Measurements from ENCODE around the gene VLDLR.
"Not testable (repeated sequence)": the region's sequence is repeated elsewhere in the genome, so short reads cannot be mapped to it uniquely, and the experiment has no call there.

VLDLR gene

DNA sequence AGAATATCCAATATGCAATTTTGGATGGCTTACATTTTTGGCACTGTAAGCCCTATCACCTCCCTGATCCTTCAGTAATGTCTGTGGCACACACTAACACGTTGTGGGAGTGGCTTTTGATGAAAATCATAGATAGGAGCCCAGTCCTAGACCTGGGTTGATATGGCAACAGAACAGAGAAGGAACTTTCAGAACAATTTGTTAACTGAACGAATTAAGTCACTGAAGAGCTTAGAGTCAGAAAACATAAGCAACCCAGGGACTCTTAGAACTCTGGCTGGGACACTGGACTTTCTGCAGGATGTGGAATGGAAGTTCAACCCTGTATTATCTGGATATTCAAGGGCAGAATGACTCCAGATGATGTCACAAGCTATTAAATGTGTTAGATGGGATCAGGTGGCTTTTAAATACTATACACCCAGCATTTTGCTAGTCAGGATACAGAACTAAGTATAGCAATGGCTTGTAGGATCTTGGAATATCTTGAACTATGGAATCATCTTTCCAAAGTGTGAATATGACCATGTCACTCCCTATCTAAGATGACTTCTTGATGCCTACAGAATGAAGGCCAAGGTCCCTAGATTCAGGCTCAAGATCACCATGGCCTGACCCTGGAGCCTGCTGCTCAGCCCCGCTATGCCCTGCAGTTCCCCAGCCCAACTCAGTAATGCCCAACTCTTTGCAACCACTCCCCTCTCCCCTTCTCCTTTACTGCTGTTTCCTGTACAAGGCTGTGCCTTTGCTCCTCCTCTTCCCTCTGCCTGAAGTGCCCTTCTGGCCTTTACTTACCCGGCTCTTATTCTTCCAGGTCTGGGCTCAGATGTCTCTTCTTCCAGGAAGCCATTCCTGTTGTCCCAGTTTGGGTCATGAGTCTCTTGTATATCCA lies 42.8 kb downstream of the VLDLR start:
- no peak for DNase-seq

DNA sequence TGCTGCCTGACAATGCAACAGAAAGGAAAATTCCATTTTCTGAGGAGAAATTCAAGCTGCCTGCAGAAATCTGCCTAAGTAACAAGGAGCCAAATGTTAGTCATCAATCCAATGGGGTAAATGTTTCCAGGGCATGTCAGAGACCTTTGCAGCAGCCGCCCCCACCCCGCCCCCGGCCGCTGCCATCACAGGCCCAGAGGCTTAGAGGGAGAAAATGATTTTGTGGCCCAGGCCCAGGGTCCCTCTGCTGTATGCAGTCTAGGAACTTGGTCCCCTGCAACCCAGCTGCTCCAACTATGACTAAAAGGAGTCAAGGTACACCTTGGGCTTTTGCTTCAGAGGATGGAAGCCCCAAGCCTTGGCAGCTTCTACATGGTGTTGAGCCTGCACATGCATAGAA lies 45.0 kb downstream of the VLDLR start:
- DNase-seq = no peak

GRCh38 chr9:2673161-2673560 lies 51.6 kb downstream of the VLDLR start:
- no peak for DNase-seq

DNA sequence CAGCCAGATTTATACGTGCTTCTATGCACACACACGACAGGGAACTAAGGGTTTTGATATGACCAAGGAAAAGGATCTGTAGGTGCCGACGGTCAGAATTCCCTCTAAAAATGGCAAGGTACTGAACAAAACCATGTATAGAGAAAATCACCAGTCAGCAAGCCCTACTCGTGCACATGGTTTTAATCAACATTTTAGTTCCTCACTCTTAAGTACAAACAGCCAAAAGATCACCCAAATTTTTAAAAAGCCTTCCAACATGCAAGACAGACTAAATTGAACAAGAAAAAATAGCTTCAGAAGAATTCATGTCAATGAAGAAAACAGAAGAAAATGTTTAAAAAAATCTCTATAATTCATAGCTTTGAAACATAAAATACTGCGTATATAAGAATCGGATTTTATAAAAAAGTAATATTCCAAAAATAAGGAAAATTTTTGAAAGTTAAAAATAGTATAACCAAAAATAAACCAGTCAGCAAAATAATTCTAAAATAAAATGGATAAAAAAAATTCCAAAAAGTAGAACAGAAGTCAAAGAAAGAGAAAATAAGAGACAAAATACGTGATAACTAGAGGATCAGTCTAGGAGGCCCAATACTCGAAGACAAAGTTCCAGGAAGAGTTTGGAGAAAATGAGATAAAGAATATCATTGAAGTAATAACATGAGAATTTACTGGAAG lies 52.7 kb downstream of the VLDLR start:
- DNase-seq = no peak

GRCh38 chr9:2675834-2676233 lies 54.2 kb downstream of the VLDLR start:
- no peak for DNase-seq

- no peak for DNase-seq
These were observed 54.9 kb downstream of the VLDLR start for GRCh38 chr9:2676466-2676865.

DNA sequence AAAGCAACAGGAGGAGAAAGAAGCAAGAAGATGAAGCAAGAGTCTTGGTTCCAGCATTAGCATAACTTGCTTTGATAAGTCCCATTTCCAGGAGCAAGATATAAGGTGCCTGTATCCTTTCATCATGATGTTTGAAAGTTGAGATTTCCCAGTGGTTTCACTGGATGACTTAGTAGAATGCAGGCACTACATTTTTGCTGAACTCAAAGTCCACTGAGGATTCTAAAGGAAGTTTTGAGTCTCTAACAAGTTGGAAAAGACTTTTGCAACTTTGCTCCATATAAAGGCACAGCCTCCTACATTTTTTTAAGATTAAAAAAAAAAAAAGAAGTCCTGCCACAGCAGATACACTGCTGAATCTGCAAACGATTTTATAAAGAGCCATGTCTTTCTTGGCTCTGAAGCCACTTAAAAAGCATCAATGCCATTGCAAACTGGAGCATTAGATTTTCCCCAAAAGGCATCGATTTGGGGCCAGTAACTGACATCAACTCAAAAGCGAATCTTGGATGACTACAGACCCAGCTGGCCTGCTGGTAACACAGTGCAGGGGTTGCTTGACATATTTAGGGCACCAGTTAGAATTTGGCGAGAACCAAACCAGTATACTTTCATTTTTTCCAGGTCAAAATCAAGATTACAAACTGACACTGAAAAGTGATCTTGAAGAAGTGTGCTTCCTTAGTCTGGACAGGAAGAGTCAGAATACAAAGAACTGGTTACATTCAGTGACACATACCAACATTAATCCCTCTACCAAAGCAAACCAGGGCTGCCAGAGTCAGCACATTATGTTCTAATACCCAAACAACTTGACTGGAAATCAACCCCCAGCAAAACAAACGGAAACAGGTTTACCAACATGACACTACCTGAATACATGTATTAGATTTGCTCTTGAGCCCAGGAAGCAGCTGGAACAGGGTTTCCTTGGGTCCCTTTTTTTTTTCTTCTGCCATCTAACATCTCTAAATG lies 56.6 kb downstream of the VLDLR start:
- DNase-seq = no peak

DNA sequence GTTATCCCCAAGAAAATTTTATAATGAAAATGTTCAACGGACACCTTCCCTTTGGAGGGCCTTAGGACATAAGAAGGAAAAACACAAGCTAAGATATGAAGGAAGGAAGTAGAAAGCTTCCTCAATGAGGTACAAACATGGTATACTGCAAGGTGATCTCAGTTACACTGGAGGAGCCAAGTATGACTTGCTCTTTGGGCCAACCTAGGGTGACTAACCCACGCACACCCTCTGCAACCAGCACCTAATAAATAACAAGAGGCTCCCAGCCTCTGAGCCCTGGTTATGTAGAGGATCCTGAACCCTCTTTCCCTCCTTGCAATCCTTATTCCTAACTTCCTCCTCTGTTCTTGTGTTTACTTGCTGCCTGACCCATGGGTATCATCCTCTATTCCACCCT lies 57.4 kb downstream of the VLDLR start:
- DNase-seq = no peak

- DNase-seq = no peak
These were observed 60.4 kb downstream of the VLDLR start for GRCh38 chr9:2681981-2682380.

DNA sequence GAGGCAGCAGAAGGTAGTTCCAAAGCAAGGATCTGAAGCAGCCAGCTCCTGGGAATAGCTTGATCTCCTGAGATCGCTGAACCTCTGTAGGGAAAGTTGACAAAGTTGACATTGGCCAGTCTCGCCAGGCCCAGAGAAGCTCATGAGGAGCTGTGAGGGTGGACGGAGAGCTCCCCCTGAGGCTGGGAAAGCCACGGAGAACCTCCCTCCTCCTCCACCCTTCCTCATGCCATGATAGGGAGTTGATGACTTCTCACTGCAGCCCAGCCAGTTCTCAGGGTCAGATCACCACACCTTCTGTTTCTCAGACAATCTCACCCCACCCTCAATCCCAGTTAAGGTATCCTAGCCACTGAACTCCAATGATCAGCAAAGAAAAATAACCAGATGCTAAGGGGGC lies 65.3 kb downstream of the VLDLR start:
- DNase-seq = no peak

DNA sequence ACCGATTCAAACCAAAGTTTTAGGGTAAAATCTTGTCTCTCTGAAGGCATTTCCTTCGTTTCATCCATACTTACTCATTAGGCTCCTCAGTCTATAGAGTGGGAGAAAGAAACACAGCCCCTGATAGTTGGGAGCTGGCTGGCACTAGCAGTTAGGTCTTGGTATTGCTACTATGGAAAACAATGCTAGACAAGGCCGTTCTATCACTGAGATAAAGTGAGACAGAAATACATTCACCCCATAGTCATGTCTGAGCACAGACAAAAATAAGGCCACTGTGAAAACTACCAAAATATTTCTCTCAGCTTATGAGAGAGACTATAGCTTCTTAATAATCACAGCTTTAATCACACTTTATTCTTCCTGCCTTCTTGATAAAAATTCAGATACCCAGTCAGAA lies 67.0 kb downstream of the VLDLR start:
- DNase-seq = no peak

DNA sequence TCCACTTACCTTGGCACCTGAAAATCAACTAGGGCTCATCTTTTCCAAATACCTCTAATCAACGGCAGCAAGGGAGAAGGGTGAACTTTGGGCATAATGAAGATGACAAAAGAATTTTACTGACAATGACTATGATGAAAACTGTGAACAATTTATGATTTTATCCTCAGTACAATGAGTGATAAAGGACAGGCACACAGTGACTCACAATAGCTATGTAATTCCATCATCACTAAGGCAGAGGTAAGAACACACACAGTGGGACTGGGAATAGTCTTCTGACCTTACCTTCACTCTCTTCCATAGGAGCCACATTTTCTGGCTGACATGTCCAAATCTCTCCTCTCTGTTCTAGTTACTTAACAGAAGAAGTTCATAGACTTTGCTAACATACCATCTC lies 69.6 kb downstream of the VLDLR start:
- no peak for DNase-seq

DNA sequence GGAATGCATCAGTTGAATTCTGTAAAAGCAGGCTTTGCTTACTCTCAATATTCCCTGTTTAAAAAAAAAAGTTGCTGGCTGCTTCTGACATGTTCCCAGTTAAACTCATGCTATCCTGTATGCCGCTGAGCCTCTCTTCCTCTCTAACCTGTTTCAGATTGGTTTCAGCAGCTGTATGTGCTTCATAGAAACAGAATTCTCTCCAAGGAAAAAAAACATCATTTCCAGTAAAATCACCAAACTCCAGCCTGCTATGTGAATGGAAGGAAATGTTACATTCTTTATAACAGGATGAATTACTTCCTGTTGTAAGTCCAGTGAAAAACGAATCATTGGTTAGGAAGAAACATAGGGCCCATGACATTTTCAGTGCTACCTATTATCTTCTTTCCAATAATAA lies 70.0 kb downstream of the VLDLR start:
- DNase-seq = no peak

DNA sequence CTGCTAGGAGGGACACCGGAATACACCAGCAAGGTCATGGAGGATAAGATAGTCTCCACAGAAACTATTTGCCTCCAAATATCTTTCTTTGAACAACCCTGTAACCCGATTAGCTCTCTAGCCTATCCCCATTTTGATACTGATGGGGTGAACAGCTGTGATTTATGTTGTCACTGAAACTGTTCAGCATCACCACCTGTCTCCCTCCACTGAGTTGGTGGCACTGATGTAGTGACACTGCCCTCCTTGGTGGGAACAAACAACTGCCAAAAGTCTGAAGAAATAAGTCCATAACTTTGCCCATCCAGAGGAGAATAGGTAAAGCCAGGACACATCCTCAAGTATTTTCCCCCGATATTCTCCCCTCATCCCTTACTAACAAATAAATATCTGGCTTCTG lies 71.5 kb downstream of the VLDLR start:
- DNase-seq = no peak

DNA sequence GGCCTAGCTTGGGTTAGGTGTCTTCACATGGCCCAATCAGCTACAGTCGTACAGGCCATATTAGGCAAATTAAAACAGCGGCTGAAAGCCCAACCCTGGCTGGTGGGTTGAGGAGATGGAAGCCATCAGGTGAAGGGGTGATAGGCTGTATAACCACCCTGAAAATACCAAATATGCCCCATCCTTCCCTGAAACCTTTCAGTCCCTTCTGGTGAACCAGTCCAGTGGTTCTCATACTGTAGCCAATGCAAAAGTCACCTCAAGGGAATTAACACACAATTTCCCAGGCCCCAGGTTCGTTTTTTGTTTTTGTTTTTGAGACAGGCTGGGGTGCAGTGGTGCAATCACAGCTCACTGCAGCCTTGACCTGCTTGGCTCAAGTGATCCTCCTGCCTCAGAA lies 75.9 kb downstream of the VLDLR start:
- DNase-seq = no peak

DNA sequence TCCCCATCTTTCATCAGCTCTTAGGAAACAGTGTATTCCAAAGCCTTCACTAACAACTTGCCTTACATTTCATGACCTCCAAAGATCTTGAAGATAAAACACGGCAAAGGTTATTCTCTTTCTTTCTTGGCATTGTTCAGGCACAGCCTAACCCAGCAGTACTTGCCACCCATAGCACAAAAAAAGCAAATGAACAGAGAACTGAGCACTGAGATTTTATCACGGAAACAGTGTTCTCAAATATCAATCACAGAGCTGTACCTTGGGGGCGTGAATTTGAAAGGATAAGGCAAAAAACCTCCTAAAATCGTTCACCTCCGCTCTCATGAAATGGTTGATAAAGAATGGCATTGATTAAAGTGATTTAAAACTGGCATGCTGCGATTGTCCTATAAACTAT lies 78.8 kb downstream of the VLDLR start:
- DNase-seq = no peak

GRCh38 chr9:2700909-2701550 lies 79.4 kb downstream of the VLDLR start:
- no peak for DNase-seq

- DNase-seq = no peak
These were observed 82.9 kb downstream of the VLDLR start for GRCh38 chr9:2704504-2704903.

DNA sequence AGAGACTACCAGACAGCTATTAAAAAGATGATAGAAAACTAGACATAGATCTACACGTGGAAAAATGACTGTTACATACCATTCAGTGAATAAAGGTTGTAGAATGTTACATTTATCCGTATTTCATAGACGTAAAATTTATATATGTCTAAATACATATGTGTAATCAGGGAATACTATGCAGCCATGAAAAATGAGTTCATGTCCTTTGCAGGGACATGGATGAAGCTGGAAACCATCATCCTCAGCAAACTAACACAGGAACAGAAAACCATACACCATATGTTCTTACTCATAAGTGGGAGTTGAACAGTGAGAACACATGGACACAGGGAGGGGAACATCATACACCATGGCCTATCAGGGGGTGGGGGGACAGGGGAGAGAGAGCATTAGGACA lies 85.7 kb downstream of the VLDLR start:
- DNase-seq = not testable (repeated sequence)
